GM23338 (cell line): ENCODE data around the gene CA12. TPM values are rescaled to one million over a fixed set of nuclear protein-coding genes. Genes with fewer than 3 reads are reported as not detected.

Source experiments
- ATAC-seq: fragments of 200-7000 bp; cut with Tn5 transposase; 3 replicates; pipeline ENCODE4 v1.9.1; 2020
- DNase-seq: peaks from one replicate; pipeline ENCODE4 v3.0.0-alpha.2; 2015; ENCODE audit warnings: low spot score
- H2AFZ ChIP-seq: fragments of 200-600 bp; sonication (generic); 2 replicates; pipeline ENCODE4 v1.8.0; 2016; ENCODE audit warnings: antibody characterized with exemption, mild to moderate bottlenecking, moderate library complexity
- H3F3A ChIP-seq: fragments of 200-600 bp; sonication (generic); replicated peaks from 2 replicates; pipeline ENCODE4 v1.8.0; 2017; ENCODE audit warnings: antibody characterized with exemption, mixed run types, low read depth
- H3K27ac ChIP-seq: fragments of 200-600 bp; sonication (generic); 2 replicates; pipeline ENCODE4 v1.6.1; 2016; ENCODE audit warnings: low read depth
- H3K27me3 ChIP-seq: fragments of 200-600 bp; sonication (generic); 2 replicates; pipeline ENCODE4 v1.8.0; 2016; ENCODE audit warnings: mild to moderate bottlenecking, mixed run types, moderate library complexity; ENCODE audit not compliant: insufficient read depth
- H3K36me3 ChIP-seq: fragments of 200-600 bp; sonication (generic); 2 replicates; pipeline ENCODE4 v1.8.0; 2016; ENCODE audit warnings: mild to moderate bottlenecking; ENCODE audit not compliant: insufficient read depth
- H3K4me1 ChIP-seq: fragments of 200-600 bp; sonication (generic); 2 replicates; pipeline ENCODE4 v1.8.0; 2016; ENCODE audit warnings: mild to moderate bottlenecking, moderate library complexity; ENCODE audit not compliant: insufficient read depth
- H3K4me2 ChIP-seq: fragments of 200-600 bp; sonication (generic); 2 replicates; pipeline ENCODE4 v1.7.1; 2017; ENCODE audit warnings: mixed run types
- H3K4me3 ChIP-seq: fragments of 200-600 bp; sonication (generic); 2 replicates; pipeline ENCODE4 v1.6.1; 2016; ENCODE audit warnings: mixed run types
- H3K79me2 ChIP-seq: fragments of 200-600 bp; sonication (generic); replicated peaks from 2 replicates; pipeline ENCODE4 v1.8.0; 2017; ENCODE audit warnings: mild to moderate bottlenecking; ENCODE audit not compliant: insufficient read depth
- H3K9me2 ChIP-seq: fragments of 200-600 bp; sonication (generic); 2 replicates; pipeline ENCODE4 v1.8.0; 2017; ENCODE audit not compliant: insufficient read depth
- H4K20me1 ChIP-seq: fragments of 200-600 bp; sonication (generic); replicated peaks from 2 replicates; pipeline ENCODE4 v1.8.0; 2017; ENCODE audit warnings: mild to moderate bottlenecking; ENCODE audit not compliant: insufficient read depth
- H3K27ac Mint-ChIP-seq: 2 replicates; pipeline ENCODE4 v1.8.0; 2020; ENCODE audit warnings: inconsistent platforms, mild to moderate bottlenecking, moderate library complexity, mixed read lengths
- H3K27me3 Mint-ChIP-seq: 3 replicates; pipeline ENCODE4 v1.8.0; 2022; ENCODE audit warnings: low read depth, mild to moderate bottlenecking, moderate library complexity, mixed read lengths, inconsistent platforms; ENCODE audit not compliant: insufficient read depth, poor library complexity
- H3K36me3 Mint-ChIP-seq: 3 replicates; pipeline ENCODE4 v1.8.0; 2021; ENCODE audit warnings: low read depth, mild to moderate bottlenecking, inconsistent platforms, moderate library complexity, mixed read lengths
- H3K4me1 Mint-ChIP-seq: 3 replicates; pipeline ENCODE4 v1.8.0; 2020; ENCODE audit warnings: mild to moderate bottlenecking, inconsistent platforms, mixed read lengths
- H3K4me3 Mint-ChIP-seq: 3 replicates; pipeline ENCODE4 v1.8.0; 2021; ENCODE audit warnings: moderate library complexity, mild to moderate bottlenecking, inconsistent platforms, mixed read lengths
- H3K9me3 Mint-ChIP-seq: 3 replicates; pipeline ENCODE4 v1.8.0; 2020; ENCODE audit warnings: moderate library complexity, mild to moderate bottlenecking, inconsistent platforms, mixed read lengths
- CREB1 ChIP-seq: fragments of 250-450 bp; sonication (Bioruptor Pico); IDR thresholded peaks from 2 replicates; pipeline ENCODE4 v1.5.0; 2020; ENCODE audit warnings: low read depth, mild to moderate bottlenecking, moderate library complexity
- CTCF ChIP-seq, 2 experiments: fragments of 200-600 bp in 1 of 2; sonication (generic) in 1 of 2; conservative IDR thresholded peaks; 2 replicates each; pipeline versions ENCODE4 v1.5.1 to v1.6.1; 2016 to 2017; ENCODE audit warnings: antibody characterized with exemption in 2 of 2, low read depth in 2 of 2, mild to moderate bottlenecking in 2 of 2, moderate library complexity in 1 of 2
- ETS1 ChIP-seq: IDR thresholded peaks from 2 replicates; pipeline ENCODE4 v1.6.1; 2016; ENCODE audit warnings: antibody characterized with exemption
- EZH2phosphoT487 ChIP-seq: fragments of 200-600 bp; sonication (generic); IDR thresholded peaks from one replicate; pipeline ENCODE4 v1.8.1; 2018; ENCODE audit warnings: antibody characterized with exemption; ENCODE audit not compliant: unreplicated experiment
- JUNB ChIP-seq: IDR thresholded peaks from one replicate; pipeline ENCODE4 v1.6.1; 2016; ENCODE audit warnings: antibody characterized with exemption; ENCODE audit not compliant: unreplicated experiment
- NANOG ChIP-seq: IDR thresholded peaks from 2 replicates; pipeline ENCODE4 v1.6.1; 2016; ENCODE audit warnings: antibody characterized with exemption, borderline replicate concordance
- POLR2AphosphoS5 ChIP-seq: IDR thresholded peaks from 2 replicates; pipeline ENCODE4 v1.6.1; 2016; ENCODE audit warnings: antibody characterized with exemption, low read depth
- STAT1 ChIP-seq: IDR thresholded peaks from one replicate; pipeline ENCODE4 v1.6.1; 2016; ENCODE audit warnings: antibody characterized with exemption; ENCODE audit not compliant: unreplicated experiment
- ZNF114 ChIP-seq: fragments of 250-450 bp; sonication (Bioruptor Pico); IDR thresholded peaks from 2 replicates; pipeline ENCODE4 v1.5.0; 2020; ENCODE audit warnings: mild to moderate bottlenecking, moderate library complexity
- ZNF331 ChIP-seq: fragments of 250-450 bp; sonication (Bioruptor Pico); IDR thresholded peaks from 2 replicates; pipeline ENCODE4 v1.5.0; 2020; ENCODE audit warnings: low read depth, mild to moderate bottlenecking, moderate library complexity
- ZNF462 ChIP-seq: fragments of 250-450 bp; sonication (Bioruptor Pico); IDR thresholded peaks from 2 replicates; pipeline ENCODE4 v1.5.0; 2020; ENCODE audit warnings: mild to moderate bottlenecking, moderate library complexity
- polyA plus RNA-seq: library from polyadenylated mRNA; unstranded; fragments of >200 nt; fragmentation: Nextera tagmentation; extraction: Ambion mirVana; gene quantifications from 2 replicates; pipeline ENCODE4 v1.2.1, GENCODE V29; 2016
- total RNA-seq: library from RNA; depleted of rRNA; stranded (reverse); fragments of >200 nt; shearing (Covaris generic); gene quantifications from 2 replicates; pipeline ENCODE4 v1.2.3, GENCODE V29; 2014
- TF ChIP-seq, protein P1 (sequence below): IDR thresholded peaks from one replicate; pipeline ENCODE4 v1.6.1; 2018; ENCODE audit warnings: antibody characterized with exemption; ENCODE audit not compliant: unreplicated experiment

CA12 gene
- total and polyA plus RNA-seq, 2 experiments from 2014 or later: 2.9 to 5.2 TPM

GRCh38 chr15:63277893-63278456 lies 103.7 kb downstream of the CA12 start:
- peak overlapping the region; percentile 81 for H3K4me3 Mint-ChIP-seq
- H3K36me3 ChIP-seq: no peaks in the 10 kb centered on the region; the same call in 1 of the 2 replicates
- TF ChIP-seq, protein P1, sequence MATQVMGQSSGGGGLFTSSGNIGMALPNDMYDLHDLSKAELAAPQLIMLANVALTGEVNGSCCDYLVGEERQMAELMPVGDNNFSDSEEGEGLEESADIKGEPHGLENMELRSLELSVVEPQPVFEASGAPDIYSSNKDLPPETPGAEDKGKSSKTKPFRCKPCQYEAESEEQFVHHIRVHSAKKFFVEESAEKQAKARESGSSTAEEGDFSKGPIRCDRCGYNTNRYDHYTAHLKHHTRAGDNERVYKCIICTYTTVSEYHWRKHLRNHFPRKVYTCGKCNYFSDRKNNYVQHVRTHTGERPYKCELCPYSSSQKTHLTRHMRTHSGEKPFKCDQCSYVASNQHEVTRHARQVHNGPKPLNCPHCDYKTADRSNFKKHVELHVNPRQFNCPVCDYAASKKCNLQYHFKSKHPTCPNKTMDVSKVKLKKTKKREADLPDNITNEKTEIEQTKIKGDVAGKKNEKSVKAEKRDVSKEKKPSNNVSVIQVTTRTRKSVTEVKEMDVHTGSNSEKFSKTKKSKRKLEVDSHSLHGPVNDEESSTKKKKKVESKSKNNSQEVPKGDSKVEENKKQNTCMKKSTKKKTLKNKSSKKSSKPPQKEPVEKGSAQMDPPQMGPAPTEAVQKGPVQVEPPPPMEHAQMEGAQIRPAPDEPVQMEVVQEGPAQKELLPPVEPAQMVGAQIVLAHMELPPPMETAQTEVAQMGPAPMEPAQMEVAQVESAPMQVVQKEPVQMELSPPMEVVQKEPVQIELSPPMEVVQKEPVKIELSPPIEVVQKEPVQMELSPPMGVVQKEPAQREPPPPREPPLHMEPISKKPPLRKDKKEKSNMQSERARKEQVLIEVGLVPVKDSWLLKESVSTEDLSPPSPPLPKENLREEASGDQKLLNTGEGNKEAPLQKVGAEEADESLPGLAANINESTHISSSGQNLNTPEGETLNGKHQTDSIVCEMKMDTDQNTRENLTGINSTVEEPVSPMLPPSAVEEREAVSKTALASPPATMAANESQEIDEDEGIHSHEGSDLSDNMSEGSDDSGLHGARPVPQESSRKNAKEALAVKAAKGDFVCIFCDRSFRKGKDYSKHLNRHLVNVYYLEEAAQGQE: no peak
- TF ChIP-seq EZH2phosphoT487 (no peak), ETS1 (no peak), JUNB (no peak), ZNF462 (CRISPR knock-in tag) (no peak), ZNF331 (CRISPR knock-in tag) (no peak), CTCF (conservative IDR thresholded peaks at IDR 0.05; ENCODE audit: low read depth in 2 of 2) (no peak), ZNF114 (CRISPR knock-in tag) (no peak), STAT1 (no peak), NANOG (no peak), POLR2AphosphoS5 (no peak), CREB1 (no peak)
- peak overlapping the region; percentile 79 for H3K4me2 ChIP-seq
- ATAC-seq: peak; percentile 34
- peaks cover 28% of the 10 kb centered on the region for H3K4me1 Mint-ChIP-seq
- H3K4me1 ChIP-seq: peaks cover 18% of the 10 kb centered on the region
- peaks cover 9% of the 10 kb centered on the region; the same call in 2 of the 3 replicates for H3K9me3 Mint-ChIP-seq
- H2AFZ ChIP-seq: peak overlapping the region; percentile 96
- H3K4me3 ChIP-seq: peak overlapping the region; percentile 84
- peaks cover 5% of the 10 kb centered on the region for H3K27me3 Mint-ChIP-seq
- H3K27ac ChIP-seq: peak overlapping the region; percentile 89
- no peaks in the 10 kb centered on the region for H3K79me2 ChIP-seq
- peaks cover 20% of the 10 kb centered on the region for H3K36me3 Mint-ChIP-seq
- 0 out of 2 replicates have a peak, but pooled peaks cover 6% of the 10 kb centered on the region for H3F3A ChIP-seq
- DNase-seq: peak; percentile 64
- 0 out of 2 replicates have a peak, but pooled peaks cover 5% of the 10 kb centered on the region for H3K27me3 ChIP-seq
- H4K20me1 ChIP-seq: no peaks in the 10 kb centered on the region
- H3K27ac Mint-ChIP-seq: peak overlapping the region; percentile 11; the same call in 1 of the 2 replicates
- H3K9me2 ChIP-seq: no peaks in the 10 kb centered on the region
